ENCODE results near the gene PRDX3. TPM values are rescaled to one million over a fixed set of nuclear protein-coding genes. Genes with fewer than 3 reads are reported as not detected.
"Not testable (repeated sequence)": the region's sequence is repeated elsewhere in the genome, so short reads cannot be mapped to it uniquely, and the experiment has no call there.

The PRDX3 gene
- total RNA-seq, 1 donor from 2014 or later: 92.8 TPM

- peak; percentile 44 for DNase-seq
Observed at GRCh38 chr10:119206603-119207365, 28.2 kb upstream of the PRDX3 start.

- peak; percentile 31 for DNase-seq
Observed at GRCh38 chr10:119205894-119206602, 27.4 kb upstream of the PRDX3 start.

- no peak for DNase-seq
Observed at GRCh38 chr10:119203006-119203405, 24.4 kb upstream of the PRDX3 start.

- DNase-seq: no peak
Observed at GRCh38 chr10:119201233-119201632, 22.6 kb upstream of the PRDX3 start.

GRCh38 chr10:119199231-119199992 lies 20.8 kb upstream of the PRDX3 start:
- DNase-seq: peak; percentile 71

GRCh38 chr10:119198438-119198837 lies 19.8 kb upstream of the PRDX3 start:
- no peak for DNase-seq

- DNase-seq: no peak
Observed at GRCh38 chr10:119197921-119198320, 19.3 kb upstream of the PRDX3 start.

GRCh38 chr10:119191881-119192280 lies 13.3 kb upstream of the PRDX3 start:
- DNase-seq: no peak

GRCh38 chr10:119190954-119191785 lies 12.6 kb upstream of the PRDX3 start:
- no peak for DNase-seq

GRCh38 chr10:119190353-119190752 lies 11.7 kb upstream of the PRDX3 start:
- DNase-seq: no peak

GRCh38 chr10:119189811-119190282 lies 11.2 kb upstream of the PRDX3 start:
- no peak for DNase-seq

- DNase-seq: no peak
Observed at GRCh38 chr10:119183664-119184412, 5.2 kb upstream of the PRDX3 start.

GRCh38 chr10:119180850-119181400 lies 2.3 kb upstream of the PRDX3 start:
- DNase-seq: not testable (repeated sequence)

GRCh38 chr10:119177708-119178371 lies 772 bp downstream of the PRDX3 start:
- no peak for DNase-seq

GRCh38 chr10:119176166-119176565 lies 2.4 kb downstream of the PRDX3 start:
- DNase-seq: no peak

GRCh38 chr10:119174109-119174508 lies 4.5 kb downstream of the PRDX3 start:
- DNase-seq: no peak

GRCh38 chr10:119167041-119167440 lies 11.6 kb downstream of the PRDX3 start:
- no peak for DNase-seq

GRCh38 chr10:119166564-119166963 lies 12.0 kb downstream of the PRDX3 start:
- no peak for DNase-seq

- DNase-seq: no peak
Observed at GRCh38 chr10:119166118-119166500, 12.5 kb downstream of the PRDX3 start.
